ENCODE data around the gene ADAM22. TPM values are rescaled to one million over a fixed set of nuclear protein-coding genes. Genes with fewer than 3 reads are reported as not detected.
"Not testable (repeated sequence)": the region's sequence is repeated elsewhere in the genome, so short reads cannot be mapped to it uniquely, and the experiment has no call there.

The ADAM22 gene
- total RNA-seq, 1 donor from 2014 or later = 1.4 TPM

DNA sequence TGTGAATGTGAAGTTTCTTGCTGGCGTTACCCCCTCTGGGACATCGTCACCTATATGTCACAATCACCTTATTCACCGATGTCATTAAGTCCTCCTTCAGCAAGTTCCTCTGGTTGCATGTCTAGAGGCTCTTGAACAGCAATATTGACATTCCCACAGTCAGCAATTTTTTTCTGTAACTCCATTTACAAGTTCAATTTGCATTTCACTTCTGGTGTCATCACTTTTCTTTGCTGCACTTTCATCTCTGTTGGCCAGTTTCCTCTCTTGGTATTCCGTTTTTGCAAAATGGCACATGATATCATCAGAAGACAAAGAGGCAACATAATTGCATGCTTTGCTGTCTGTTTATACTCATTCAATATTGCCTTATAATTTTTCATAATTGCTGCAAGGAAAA lies 216.0 kb downstream of the ADAM22 start:
- H3K27me3 ChIP-seq (ENCODE audit: control insufficient read depth, insufficient read depth, low read length) = no peaks in the 10 kb centered on the region
- H3K36me3 ChIP-seq (ENCODE audit: control insufficient read depth, insufficient read depth, low read length) = no peaks in the 10 kb centered on the region
- no peak for TF ChIP-seq CTCF (IDR thresholded peaks at IDR 0.05; ENCODE audit: insufficient read depth, low read length, poor library complexity, severe bottlenecking)
- no peak overlapping the region for H3K4me3 ChIP-seq (ENCODE audit: low read depth, low read length)
- no peak for DNase-seq (ENCODE audit: low read depth)

DNA sequence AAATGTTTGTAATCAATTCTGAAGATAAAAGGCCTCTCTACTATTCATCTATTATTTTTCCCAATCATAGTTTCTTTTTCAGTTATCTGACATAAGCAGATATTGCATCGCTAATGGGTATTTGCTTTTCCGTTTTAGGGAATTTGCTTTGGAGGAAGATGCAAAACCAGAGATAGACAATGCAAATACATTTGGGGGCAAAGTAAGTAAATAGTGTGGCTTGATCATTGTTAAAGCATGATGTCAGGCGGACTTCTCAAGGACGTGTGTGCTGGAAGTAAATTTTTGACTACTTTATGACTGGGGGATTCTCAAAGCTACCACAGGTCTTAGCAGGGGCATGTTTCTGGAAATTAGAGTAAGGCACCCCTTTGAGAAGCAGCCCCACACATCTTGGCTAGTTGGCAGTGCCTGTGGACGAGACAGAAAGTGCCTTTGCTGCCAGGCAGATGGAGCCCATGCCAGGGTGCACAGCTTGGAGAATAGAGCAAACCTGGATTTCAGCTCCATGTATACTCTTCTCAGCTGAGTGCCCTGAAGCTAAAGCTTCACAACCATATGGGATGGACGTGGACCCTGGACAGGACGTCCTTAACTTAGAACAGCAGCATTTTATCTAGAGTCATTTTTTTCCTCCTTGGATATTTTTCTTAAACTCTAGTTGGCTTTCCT lies 217.2 kb downstream of the ADAM22 start:
- no peak for DNase-seq (ENCODE audit: low read depth)
- no peak overlapping the region for H3K4me3 ChIP-seq (ENCODE audit: low read depth, low read length)
- TF ChIP-seq CTCF (IDR thresholded peaks at IDR 0.05; ENCODE audit: insufficient read depth, low read length, poor library complexity, severe bottlenecking) = no peak
- no peaks in the 10 kb centered on the region for H3K36me3 ChIP-seq (ENCODE audit: control insufficient read depth, insufficient read depth, low read length)
- no peaks in the 10 kb centered on the region for H3K27me3 ChIP-seq (ENCODE audit: control insufficient read depth, insufficient read depth, low read length)

DNA sequence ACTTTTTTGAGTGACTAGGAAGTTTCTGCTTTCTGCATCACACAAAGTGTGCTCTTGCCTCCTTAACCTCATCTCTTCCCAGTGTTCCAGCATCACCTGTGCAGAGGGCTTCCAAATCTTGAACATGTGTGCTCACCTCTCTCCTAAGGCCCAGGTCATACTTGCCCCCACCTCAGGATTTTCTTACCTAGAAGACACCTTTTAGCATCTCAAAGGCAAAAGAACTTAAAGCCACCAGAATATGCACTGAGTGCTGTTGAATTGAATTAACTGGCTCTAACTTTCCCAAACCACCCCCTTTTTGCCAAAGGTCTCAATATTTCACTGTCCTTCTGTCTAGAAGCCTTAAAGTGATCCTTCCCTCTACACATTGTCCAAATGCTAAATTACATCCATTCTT lies 219.3 kb downstream of the ADAM22 start:
- Histone ChIP-seq H3K27me3 (ENCODE audit: control insufficient read depth, insufficient read depth, low read length) (no peaks in the 10 kb centered on the region), H3K36me3 (ENCODE audit: control insufficient read depth, insufficient read depth, low read length) (no peaks in the 10 kb centered on the region), H3K4me3 (ENCODE audit: low read depth, low read length) (no peak overlapping the region)
- TF ChIP-seq CTCF (IDR thresholded peaks at IDR 0.05; ENCODE audit: insufficient read depth, low read length, poor library complexity, severe bottlenecking) = no peak
- no peak for DNase-seq (ENCODE audit: low read depth)

- no peak for DNase-seq (ENCODE audit: low read depth)
- H3K36me3 ChIP-seq (ENCODE audit: control insufficient read depth, insufficient read depth, low read length) = no peaks in the 10 kb centered on the region
These were observed 221.7 kb downstream of the ADAM22 start for GRCh38 chr7:88155756-88156155.

DNA sequence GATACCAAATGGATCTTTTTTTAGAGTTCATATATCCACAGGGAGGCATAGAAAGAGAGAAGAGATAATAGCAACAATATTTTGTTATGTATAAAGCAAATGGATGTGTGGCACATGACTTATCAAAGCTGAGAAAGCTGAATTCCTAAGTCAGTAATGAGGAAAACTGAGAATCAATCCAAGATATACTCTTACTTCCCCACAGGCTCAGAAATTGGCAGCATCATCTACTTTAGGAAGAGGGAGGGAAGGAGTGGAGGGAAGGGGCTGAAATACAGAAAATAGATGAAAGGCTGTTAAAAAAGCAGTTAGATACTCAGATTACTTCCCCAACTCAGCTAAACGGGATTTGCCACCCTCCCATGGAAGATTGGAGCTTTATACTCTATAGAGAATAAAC lies 222.3 kb downstream of the ADAM22 start:
- Histone ChIP-seq H3K4me3 (ENCODE audit: low read depth, low read length) (no peak overlapping the region), H3K36me3 (ENCODE audit: control insufficient read depth, insufficient read depth, low read length) (no peaks in the 10 kb centered on the region), H3K27me3 (ENCODE audit: control insufficient read depth, insufficient read depth, low read length) (no peaks in the 10 kb centered on the region)
- TF ChIP-seq CTCF (IDR thresholded peaks at IDR 0.05; ENCODE audit: insufficient read depth, low read length, poor library complexity, severe bottlenecking) = no peak
- no peak for DNase-seq (ENCODE audit: low read depth)

More at GRCh38 chr7:88155756-88156155, 221.7 kb downstream of the ADAM22 start:
- no peak for TF ChIP-seq CTCF (IDR thresholded peaks at IDR 0.05; ENCODE audit: insufficient read depth, low read length, poor library complexity, severe bottlenecking)
- no peaks in the 10 kb centered on the region for H3K27me3 ChIP-seq (ENCODE audit: control insufficient read depth, insufficient read depth, low read length)
- H3K4me3 ChIP-seq (ENCODE audit: low read depth, low read length) = no peak overlapping the region

GRCh38 chr7:88159741-88160140 lies 225.7 kb downstream of the ADAM22 start:
- not testable (repeated sequence) for DNase-seq (ENCODE audit: low read depth); H3K4me3 ChIP-seq (ENCODE audit: low read depth, low read length); H3K36me3 ChIP-seq (ENCODE audit: control insufficient read depth, insufficient read depth, low read length); H3K27me3 ChIP-seq (ENCODE audit: control insufficient read depth, insufficient read depth, low read length)

Data from kidney epithelial cell (primary cell).